ENCODE results near the gene PCED1A. TPM values are rescaled to one million over a fixed set of nuclear protein-coding genes. Genes with fewer than 3 reads are reported as not detected.

Gene PCED1A
- total and polyA plus RNA-seq, 2 donors (not counting 3 experiments of a cell fraction or from before 2014, with no cell fraction given) = 20.1 to 32.0 TPM

DNA sequence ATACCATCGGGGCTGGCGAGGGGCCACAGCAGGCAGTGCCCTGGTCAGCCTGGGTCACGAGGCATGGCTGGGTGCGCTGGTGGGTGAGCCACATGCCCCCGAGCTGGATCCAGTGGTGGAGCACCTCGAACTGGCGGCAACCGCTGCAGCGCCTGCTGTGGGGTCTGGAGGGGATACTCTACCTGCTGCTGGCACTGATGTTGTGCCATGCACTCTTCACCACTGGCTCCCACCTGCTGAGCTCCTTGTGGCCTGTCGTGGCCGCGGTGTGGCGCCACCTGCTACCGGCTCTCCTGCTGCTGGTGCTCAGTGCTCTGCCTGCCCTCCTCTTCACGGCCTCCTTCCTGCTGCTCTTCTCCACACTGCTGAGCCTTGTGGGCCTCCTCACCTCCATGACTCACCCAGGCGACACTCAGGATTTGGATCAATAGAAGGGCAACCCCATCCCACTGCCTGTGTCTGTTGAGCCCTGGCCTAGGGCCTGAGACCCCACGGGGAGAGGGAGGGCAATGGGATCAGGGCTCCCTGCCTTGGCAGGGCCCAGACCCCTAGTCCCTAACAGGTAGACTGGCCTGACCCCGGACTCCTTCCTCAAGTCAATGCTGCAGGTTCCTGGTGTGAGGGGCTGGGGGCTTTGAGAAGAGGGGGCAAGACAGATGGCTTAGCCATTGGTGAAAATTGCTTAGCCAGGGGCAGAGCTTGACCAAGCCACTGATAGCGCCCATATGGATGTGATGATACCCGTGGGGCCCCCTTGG lies 23.7 kb downstream of the PCED1A start:
- H3K27ac ChIP-seq (ENCODE audit: insufficient read depth, low read depth, low read length) = no peak overlapping the region
- intact Hi-C loops (cut with micrococcal nuclease) (no loop called here), dilution Hi-C loops (cut with MboI; ENCODE audit: extremely low pct_ligation_motif_present, low sequenced_read_pairs) (no loop called here)
- H3K9me3 ChIP-seq (replicated peaks; ENCODE audit: control insufficient read depth, insufficient read depth, low read length) = peaks cover 1% of the 10 kb centered on the region
- FAIRE-seq (no peak), DNase-seq (ENCODE audit: low read depth, low spot score) (no peak)
- no peaks in the 10 kb centered on the region for H3K79me2 ChIP-seq (ENCODE audit: control insufficient read depth, insufficient read depth, low read length)
- POLR2A ChIA-PET = no interaction called here
- no peak overlapping the region for H2AFZ ChIP-seq (ENCODE audit: low read depth, low read length)
- peaks cover 24 to 32% of the 10 kb centered on the region in 2 experiments for H3K27me3 ChIP-seq (ENCODE audit: control insufficient read depth in 2 of 2, insufficient read depth in 2 of 2, low read length in 2 of 2)
- CTCF ChIA-PET = interaction anchor here (0.7 to 1.0 kb wide), 3 partner anchors 23 to 38 kb away, joined by 3 to 6 read pairs (median 3); no protein-coding TSS in a partner anchor
- H4K20me1 ChIP-seq (replicated peaks; ENCODE audit: control insufficient read depth, extremely low read depth, insufficient read depth, low read length) = no peaks in the 10 kb centered on the region
- H3K4me3 ChIP-seq (replicated peaks in 1 of 3; ENCODE audit: insufficient read depth in 1 of 3, low read depth in 1 of 3, low read length in 3 of 3) = no peak overlapping the region
- no peak overlapping the region for H3K9ac ChIP-seq (replicated peaks; ENCODE audit: extremely low read depth, insufficient read depth, low read length)
- H3K36me3 ChIP-seq (ENCODE audit: control insufficient read depth in 2 of 2, extremely low read depth in 1 of 2, insufficient read depth in 2 of 2, low read length in 2 of 2) = no peaks in the 10 kb centered on the region
- no TSS peak for BruUV-seq (replicated peaks)
- TF ChIP-seq, protein P1, sequence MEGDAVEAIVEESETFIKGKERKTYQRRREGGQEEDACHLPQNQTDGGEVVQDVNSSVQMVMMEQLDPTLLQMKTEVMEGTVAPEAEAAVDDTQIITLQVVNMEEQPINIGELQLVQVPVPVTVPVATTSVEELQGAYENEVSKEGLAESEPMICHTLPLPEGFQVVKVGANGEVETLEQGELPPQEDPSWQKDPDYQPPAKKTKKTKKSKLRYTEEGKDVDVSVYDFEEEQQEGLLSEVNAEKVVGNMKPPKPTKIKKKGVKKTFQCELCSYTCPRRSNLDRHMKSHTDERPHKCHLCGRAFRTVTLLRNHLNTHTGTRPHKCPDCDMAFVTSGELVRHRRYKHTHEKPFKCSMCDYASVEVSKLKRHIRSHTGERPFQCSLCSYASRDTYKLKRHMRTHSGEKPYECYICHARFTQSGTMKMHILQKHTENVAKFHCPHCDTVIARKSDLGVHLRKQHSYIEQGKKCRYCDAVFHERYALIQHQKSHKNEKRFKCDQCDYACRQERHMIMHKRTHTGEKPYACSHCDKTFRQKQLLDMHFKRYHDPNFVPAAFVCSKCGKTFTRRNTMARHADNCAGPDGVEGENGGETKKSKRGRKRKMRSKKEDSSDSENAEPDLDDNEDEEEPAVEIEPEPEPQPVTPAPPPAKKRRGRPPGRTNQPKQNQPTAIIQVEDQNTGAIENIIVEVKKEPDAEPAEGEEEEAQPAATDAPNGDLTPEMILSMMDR (IDR thresholded peaks at IDR 0.05; ENCODE audit: extremely low read depth in 1 of 2, insufficient read depth in 1 of 2, low read depth in 1 of 2, low read length in 2 of 2) = peak in 1 of 2 donors; percentile 13
- no peak for TF ChIP-seq EZH2 (IDR thresholded peaks at IDR 0.05; ENCODE audit: borderline replicate concordance, low read depth, low read length, severe bottlenecking)
- no peak for TF ChIP-seq MYC (IDR thresholded peaks at IDR 0.05; ENCODE audit: low read depth, low read length)
- no peaks in the 10 kb centered on the region for H3K4me1 ChIP-seq (ENCODE audit: control insufficient read depth, extremely low read depth, insufficient read depth, low read length)
- H3K9me1 ChIP-seq (replicated peaks; ENCODE audit: control insufficient read depth, extremely low read depth, insufficient read depth, low read length) = no peaks in the 10 kb centered on the region
- no peak overlapping the region for H3K4me2 ChIP-seq (ENCODE audit: insufficient read depth, low read length)

DNA sequence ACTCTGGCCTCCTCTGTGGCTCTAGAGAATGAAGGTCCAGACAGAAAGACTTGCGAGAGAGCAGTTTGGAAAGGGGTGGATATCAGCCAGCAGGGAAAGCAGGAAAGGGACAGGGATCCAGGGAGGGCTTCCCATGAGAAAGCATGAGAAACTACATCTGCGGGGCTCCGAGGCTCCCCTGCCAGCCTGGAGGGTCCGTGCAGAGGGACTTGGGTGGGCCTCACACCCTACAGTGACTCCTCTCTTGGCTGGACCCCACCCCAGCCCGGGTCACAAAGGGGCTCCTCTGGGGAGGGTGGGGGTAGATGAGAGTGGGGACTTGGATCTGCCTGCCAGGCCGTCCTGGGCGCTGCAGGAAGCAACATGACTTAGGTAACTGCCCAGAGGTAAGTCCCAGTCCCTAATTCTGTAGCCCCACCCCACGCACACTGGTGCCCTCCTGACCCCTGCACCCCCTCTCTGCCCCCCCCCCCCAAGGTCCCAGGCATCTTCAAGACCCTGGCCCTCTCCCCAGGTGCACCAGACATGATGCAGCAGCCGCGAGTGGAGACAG lies 24.3 kb downstream of the PCED1A start, which contains the start of gene TMEM239:
TMEM239 (plus strand) TSS at position 335 of the 553 bp plus-strand sequence; CDS start at position 526, 191 bp downstream.
- no peak within 1 kb of the TSS for H3K27ac ChIP-seq (ENCODE audit: insufficient read depth, low read depth, low read length)
- TF ChIP-seq POLR2AphosphoS5 (IDR thresholded peaks at IDR 0.05; ENCODE audit: insufficient read depth, low read depth, low read length) = no peak
- TF ChIP-seq JUN (IDR thresholded peaks at IDR 0.05; ENCODE audit: borderline replicate concordance, insufficient read depth, insufficient read length, low read depth) = no peak
- TF ChIP-seq, protein P2, sequence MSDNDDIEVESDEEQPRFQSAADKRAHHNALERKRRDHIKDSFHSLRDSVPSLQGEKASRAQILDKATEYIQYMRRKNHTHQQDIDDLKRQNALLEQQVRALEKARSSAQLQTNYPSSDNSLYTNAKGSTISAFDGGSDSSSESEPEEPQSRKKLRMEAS (IDR thresholded peaks at IDR 0.05; ENCODE audit: insufficient read depth, insufficient read length) = no peak
- no peak for TF ChIP-seq FOS (IDR thresholded peaks at IDR 0.05; ENCODE audit: borderline replicate concordance, insufficient read depth, low read length)
- TF ChIP-seq POLR2A (IDR thresholded peaks at IDR 0.05; ENCODE audit: low read depth, low read length) = no peak
- no peak for TF ChIP-seq MYC (IDR thresholded peaks at IDR 0.05; ENCODE audit: low read depth, low read length)
- TF ChIP-seq, protein P1 (IDR thresholded peaks at IDR 0.05; ENCODE audit: extremely low read depth in 1 of 2, insufficient read depth in 1 of 2, low read depth in 1 of 2, low read length in 2 of 2) = no peak
- H3K36me3 ChIP-seq (ENCODE audit: control insufficient read depth in 2 of 2, extremely low read depth in 1 of 2, insufficient read depth in 2 of 2, low read length in 2 of 2) = no peaks in the 10 kb centered on the region
- no peaks in the 10 kb centered on the region for H3K9me1 ChIP-seq (replicated peaks; ENCODE audit: control insufficient read depth, extremely low read depth, insufficient read depth, low read length)
- no peak within 1 kb of the TSS for H3K4me2 ChIP-seq (ENCODE audit: insufficient read depth, low read length)
- H4K20me1 ChIP-seq (replicated peaks; ENCODE audit: control insufficient read depth, extremely low read depth, insufficient read depth, low read length) = no peaks in the 10 kb centered on the region
- no peak for FAIRE-seq
- no peaks in the 10 kb centered on the region for H3K4me1 ChIP-seq (ENCODE audit: control insufficient read depth, extremely low read depth, insufficient read depth, low read length)
- H3K79me2 ChIP-seq (ENCODE audit: control insufficient read depth, insufficient read depth, low read length) = no peaks in the 10 kb centered on the region
- H3K27me3 ChIP-seq (ENCODE audit: control insufficient read depth in 2 of 2, insufficient read depth in 2 of 2, low read length in 2 of 2) = peaks cover 18 to 26% of the 10 kb centered on the region in 2 experiments
- ChIA-PET CTCF (interaction anchor here (0.7 to 1.0 kb wide), 3 partner anchors 23 to 38 kb away, joined by 3 to 6 read pairs (median 3); no protein-coding TSS in a partner anchor), POLR2A (no interaction called here)
- H3K9me3 ChIP-seq (replicated peaks; ENCODE audit: control insufficient read depth, insufficient read depth, low read length) = peaks cover 1% of the 10 kb centered on the region
- H3K9ac ChIP-seq (replicated peaks; ENCODE audit: extremely low read depth, insufficient read depth, low read length) = no peak within 1 kb of the TSS
- intact Hi-C loops (cut with micrococcal nuclease) = no loop called here
- dilution Hi-C loops (cut with MboI; ENCODE audit: extremely low pct_ligation_motif_present, low sequenced_read_pairs) = no loop called here
- H2AFZ ChIP-seq (ENCODE audit: low read depth, low read length) = no peak within 1 kb of the TSS
- no peak within 1 kb of the TSS for H3K4me3 ChIP-seq (replicated peaks in 1 of 3; ENCODE audit: insufficient read depth in 1 of 3, low read depth in 1 of 3, low read length in 3 of 3)
- no TSS peak for BruUV-seq (replicated peaks)
- DNase-seq (ENCODE audit: low read depth, low spot score) = no peak

Data from endothelial cell of umbilical vein (primary cell).